GM18498 (cell line): ENCODE results near the gene SNHG17.
"Not testable (repeated sequence)": the region's sequence is repeated elsewhere in the genome, so short reads cannot be mapped to it uniquely, and the experiment has no call there.

Source experiments
- ATAC-seq: cut with Tn5 transposase; IDR thresholded peaks from one replicate; pipeline ENCODE4 v1.9.1; 2021; ENCODE audit warnings: mild to moderate bottlenecking, moderate library complexity; ENCODE audit not compliant: unreplicated experiment

Gene SNHG17

GRCh38 chr20:38447931-38448675 lies 13.0 kb upstream of the SNHG17 start:
- ATAC-seq, result no peak

- ATAC-seq, result no peak
These were observed 12.1 kb upstream of the SNHG17 start for GRCh38 chr20:38447251-38447661.

GRCh38 chr20:38446441-38447209 lies 11.5 kb upstream of the SNHG17 start:
- peak; percentile 88 for ATAC-seq

- ATAC-seq, result no peak
These were observed 10.8 kb upstream of the SNHG17 start for GRCh38 chr20:38445901-38446425.

- no peak for ATAC-seq
These were observed 10.3 kb upstream of the SNHG17 start for GRCh38 chr20:38445381-38445796.

- no peak for ATAC-seq
These were observed 6.8 kb upstream of the SNHG17 start for GRCh38 chr20:38441916-38442315.

GRCh38 chr20:38441110-38441509 lies 6.0 kb upstream of the SNHG17 start:
- not testable (repeated sequence) for ATAC-seq

- no peak for ATAC-seq
These were observed 2.7 kb upstream of the SNHG17 start for GRCh38 chr20:38437796-38438195.

- no peak for ATAC-seq
These were observed 419 bp upstream of the SNHG17 start for GRCh38 chr20:38435555-38435939.

- ATAC-seq, result no peak
These were observed 807 bp downstream of the SNHG17 start for GRCh38 chr20:38434301-38434741.

- no peak for ATAC-seq
These were observed 1.7 kb downstream of the SNHG17 start for GRCh38 chr20:38433304-38433972.

- ATAC-seq, result not testable (repeated sequence)
These were observed 2.3 kb downstream of the SNHG17 start for GRCh38 chr20:38432870-38433269.

- ATAC-seq, result no peak
These were observed 2.8 kb downstream of the SNHG17 start for GRCh38 chr20:38432292-38432691.

GRCh38 chr20:38430679-38431325 lies 4.3 kb downstream of the SNHG17 start:
- no peak for ATAC-seq

GRCh38 chr20:38429301-38429700 lies 5.8 kb downstream of the SNHG17 start:
- ATAC-seq, result no peak

- ATAC-seq, result no peak
These were observed 6.3 kb downstream of the SNHG17 start for GRCh38 chr20:38428800-38429199.

- no peak for ATAC-seq
These were observed 7.5 kb downstream of the SNHG17 start for GRCh38 chr20:38427655-38428023.

- no peak for ATAC-seq
These were observed 8.9 kb downstream of the SNHG17 start for GRCh38 chr20:38426006-38426897.

GRCh38 chr20:38424401-38424800 lies 10.7 kb downstream of the SNHG17 start:
- no peak for ATAC-seq

GRCh38 chr20:38423541-38423940 lies 11.6 kb downstream of the SNHG17 start:
- no peak for ATAC-seq
